Mesodermal cell (in vitro differentiated cells): ENCODE results near the gene POGLUT3.

Experiments
- H3K27ac ChIP-seq: 2 replicates; pipeline ENCODE4 v1.7.0; 2013; ENCODE audit warnings: mild to moderate bottlenecking, low read depth, low read length, moderate library complexity; ENCODE audit not compliant: severe bottlenecking
- H3K36me3 ChIP-seq: 2 replicates; pipeline ENCODE4 v1.7.1; 2013; ENCODE audit warnings: mild to moderate bottlenecking, low read length, moderate library complexity; ENCODE audit not compliant: control insufficient read depth, insufficient read depth
- H3K4me1 ChIP-seq: one replicate; pipeline ENCODE4 v1.7.1; 2013; ENCODE audit warnings: mild to moderate bottlenecking, low read length; ENCODE audit not compliant: insufficient read depth, control insufficient read depth, poor library complexity, severe bottlenecking
- H3K4me3 ChIP-seq: 2 replicates; pipeline ENCODE4 v1.7.0; 2013; ENCODE audit warnings: low read length, control low read depth, mild to moderate bottlenecking; ENCODE audit not compliant: insufficient read depth, poor library complexity, severe bottlenecking; ENCODE audit errors: extremely low read depth
- H3K9me3 ChIP-seq: 2 replicates; pipeline ENCODE4 v1.7.1; 2013; ENCODE audit warnings: mild to moderate bottlenecking, low read length, moderate library complexity; ENCODE audit not compliant: control insufficient read depth
- WGBS, 2 experiments: methylation state at CpG; one replicate each; pipeline ENCODE4 v1.1.5; 2013; ENCODE audit warnings: missing lambda C conversion rate in 2 of 2; ENCODE audit not compliant: insufficient coverage in 2 of 2; 5-methylcytosine and 5-hydroxymethylcytosine counted together

POGLUT3 gene

GRCh38 chr11:108474664-108475463, 23.3 kb downstream of the POGLUT3 start:
- Histone ChIP-seq H3K36me3 (peaks cover 41% of the 10 kb centered on the region), H3K27ac (no peak overlapping the region), H3K4me1 (no peaks in the 10 kb centered on the region), H3K9me3 (no peaks in the 10 kb centered on the region), H3K4me3 (no peak overlapping the region)
- 87 to 95% methylated on average over 7 to 8 of the region's 11 CpGs for WGBS, 2 experiments

DNA sequence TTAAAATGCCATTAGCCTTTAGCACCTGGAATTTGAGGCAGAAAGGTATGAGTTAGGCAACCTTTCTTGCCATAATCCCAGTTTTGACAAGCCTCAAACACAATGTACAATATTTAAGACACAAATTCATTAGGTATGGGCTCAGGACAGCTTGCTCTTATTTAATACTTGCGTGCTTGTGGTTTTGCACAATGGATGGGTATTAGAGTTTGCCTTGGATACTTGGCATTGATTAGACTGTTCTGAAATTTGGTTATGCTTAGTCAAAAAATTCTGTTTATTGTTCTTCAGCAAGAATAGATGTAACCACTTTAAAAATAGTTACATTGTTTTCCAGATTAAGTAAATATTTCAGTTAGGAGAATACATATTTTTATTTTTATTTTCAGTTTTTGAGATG, 25.5 kb downstream of the POGLUT3 start:
- no peaks in the 10 kb centered on the region for H3K4me1 ChIP-seq
- H3K9me3 ChIP-seq, result no peaks in the 10 kb centered on the region
- H3K27ac ChIP-seq, result no peak overlapping the region
- WGBS, 2 experiments, result 100% methylated on average over 1 of the region's 1 CpG; no CpG with 5 or more reads in 1 of the 2 experiments
- no peak overlapping the region for H3K4me3 ChIP-seq
- peaks cover 41% of the 10 kb centered on the region for H3K36me3 ChIP-seq

GRCh38 chr11:108468478-108468864, 29.7 kb downstream of the POGLUT3 start:
- WGBS, 2 experiments, result 89% methylated on average over 1 of the region's 1 CpG; no CpG with 5 or more reads in 1 of the 2 experiments
- Histone ChIP-seq H3K36me3 (peaks cover 1% of the 10 kb centered on the region), H3K4me3 (no peak overlapping the region), H3K9me3 (no peaks in the 10 kb centered on the region), H3K27ac (no peak overlapping the region), H3K4me1 (no peaks in the 10 kb centered on the region)

DNA sequence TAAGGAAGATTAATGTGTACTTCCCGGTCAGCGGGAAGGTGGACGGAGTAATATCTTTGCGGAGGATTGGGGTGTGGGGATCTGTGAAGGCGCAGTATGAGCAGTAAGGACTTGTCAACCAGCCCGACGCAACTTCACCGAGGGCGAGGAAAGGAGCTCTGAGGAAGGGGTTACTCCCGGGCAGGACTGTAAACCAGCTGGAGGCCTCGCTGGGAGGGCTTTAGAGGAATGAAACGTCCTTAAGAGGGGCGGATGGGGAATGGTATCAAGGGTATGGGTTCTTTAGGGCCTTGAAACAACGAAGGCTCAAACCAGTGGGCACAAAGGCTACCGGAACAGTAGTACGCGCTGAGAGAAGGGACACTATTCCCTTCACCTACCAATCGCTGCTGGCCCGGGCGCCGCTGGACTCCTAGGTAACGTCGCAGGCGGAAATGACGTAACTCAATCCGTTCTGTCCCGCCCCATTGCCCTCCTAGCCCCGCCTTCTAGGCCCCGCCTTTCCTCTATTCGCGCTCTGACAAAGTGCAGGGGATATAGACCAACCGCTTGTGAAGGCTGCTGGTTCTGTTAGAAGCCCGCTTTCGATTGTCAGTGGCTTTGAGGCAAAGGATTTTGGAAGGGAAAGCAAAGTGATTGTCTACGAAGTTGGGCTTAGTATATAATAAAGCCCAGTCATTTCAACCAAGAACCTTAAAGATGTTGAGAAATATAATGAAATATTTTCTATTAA, 30.9 kb downstream of the POGLUT3 start, which contains the start of gene C11orf65:
Gene C11orf65 (minus strand): TSS at position 439 of the 733 bp plus-strand sequence. CDS start 5,970 bp downstream, outside the sequence.
- Histone ChIP-seq H3K27ac (peak within 1 kb of the TSS; percentile 98), H3K4me3 (peak within 1 kb of the TSS; percentile 57), H3K9me3 (no peaks in the 10 kb centered on the region), H3K36me3 (no peaks in the 10 kb centered on the region), H3K4me1 (no peaks in the 10 kb centered on the region)
- WGBS, 2 experiments, result 17 to 20% methylated on average over 23 to 26 of the region's 35 CpGs

- H3K9me3 ChIP-seq, result no peaks in the 10 kb centered on the region
- peak overlapping the region; percentile 57 for H3K4me3 ChIP-seq
- H3K4me1 ChIP-seq, result no peaks in the 10 kb centered on the region
- H3K27ac ChIP-seq, result no peak overlapping the region
- H3K36me3 ChIP-seq, result no peaks in the 10 kb centered on the region
- WGBS, 2 experiments, result 96% methylated on average over 3 to 4 of the region's 7 CpGs
These were observed 31.8 kb downstream of the POGLUT3 start for GRCh38 chr11:108466405-108466804.

DNA sequence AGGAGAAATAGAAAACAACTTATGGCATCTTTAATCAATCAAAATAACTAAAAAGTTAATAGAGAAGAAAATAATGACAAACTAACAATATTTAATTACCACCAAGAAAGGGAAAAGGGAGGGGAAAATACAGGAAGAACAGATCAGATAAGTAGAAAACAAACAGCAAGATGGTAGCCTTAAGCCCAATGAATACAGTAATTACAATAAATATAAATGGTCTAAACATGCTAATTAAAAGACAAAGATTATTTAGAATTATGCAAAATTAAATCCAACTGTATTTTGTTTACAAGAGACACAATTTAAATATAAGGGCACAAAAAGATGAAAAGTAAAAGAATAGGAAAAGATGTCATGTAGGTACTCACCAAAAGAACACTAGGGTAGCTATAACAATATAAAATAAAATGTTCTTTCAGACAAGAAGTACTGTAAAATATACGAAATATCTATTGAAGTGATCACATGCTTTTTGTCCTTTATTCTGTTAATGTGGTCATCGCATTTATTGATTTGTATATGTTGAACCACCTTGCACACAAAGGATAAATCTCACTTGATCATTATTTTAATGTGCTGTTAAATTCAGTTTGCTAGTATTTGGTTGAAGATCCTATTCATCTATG, 44.9 kb downstream of the POGLUT3 start:
- H3K9me3 ChIP-seq, result no peaks in the 10 kb centered on the region
- no peaks in the 10 kb centered on the region for H3K36me3 ChIP-seq
- no peak overlapping the region for H3K27ac ChIP-seq
- no peaks in the 10 kb centered on the region for H3K4me1 ChIP-seq
- H3K4me3 ChIP-seq, result no peak overlapping the region
- no CpG with 5 or more reads among the region's 2 CpGs for WGBS, 2 experiments
